GM18502 (cell line): ENCODE measurements around the gene KIR2DL3.
"Not testable (repeated sequence)": the region's sequence is repeated elsewhere in the genome, so short reads cannot be mapped to it uniquely, and the experiment has no call there.

Source experiments
- ATAC-seq: cut with Tn5 transposase; IDR thresholded peaks from one replicate; pipeline ENCODE4 v1.9.1; 2021; ENCODE audit warnings: mild to moderate bottlenecking; ENCODE audit not compliant: unreplicated experiment, poor library complexity

The KIR2DL3 gene

DNA sequence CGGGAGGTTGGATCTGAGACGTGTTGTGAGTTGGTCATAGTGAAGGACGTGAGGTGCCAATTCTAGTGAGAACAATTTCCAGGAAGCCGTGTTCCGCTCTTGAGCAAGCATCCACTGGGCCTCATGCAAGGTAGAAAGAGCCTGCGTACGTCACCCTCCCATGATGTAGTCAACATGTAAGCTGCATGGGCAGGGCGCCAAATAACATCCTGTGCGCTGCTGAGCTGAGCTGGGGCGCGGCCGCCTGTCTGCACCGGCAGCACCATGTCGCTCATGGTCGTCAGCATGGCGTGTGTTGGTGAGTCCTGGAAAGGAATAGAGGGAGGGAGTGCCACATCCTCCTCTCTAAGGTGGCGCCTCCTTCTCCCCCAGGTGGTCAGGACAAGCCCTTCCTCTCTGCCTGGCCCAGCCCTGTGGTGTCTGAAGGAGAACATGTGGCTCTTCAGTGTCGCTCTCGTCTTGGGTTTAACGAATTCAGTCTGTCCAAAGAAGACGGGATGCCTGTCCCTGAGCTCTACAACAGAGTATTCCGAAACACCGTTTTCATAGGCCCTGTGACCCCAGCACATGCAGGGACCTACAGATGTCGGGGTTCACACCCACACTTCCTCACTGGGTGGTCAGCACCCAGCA lies 47.9 kb downstream of the KIR2DL3 start:
- ATAC-seq, result not testable (repeated sequence)

DNA sequence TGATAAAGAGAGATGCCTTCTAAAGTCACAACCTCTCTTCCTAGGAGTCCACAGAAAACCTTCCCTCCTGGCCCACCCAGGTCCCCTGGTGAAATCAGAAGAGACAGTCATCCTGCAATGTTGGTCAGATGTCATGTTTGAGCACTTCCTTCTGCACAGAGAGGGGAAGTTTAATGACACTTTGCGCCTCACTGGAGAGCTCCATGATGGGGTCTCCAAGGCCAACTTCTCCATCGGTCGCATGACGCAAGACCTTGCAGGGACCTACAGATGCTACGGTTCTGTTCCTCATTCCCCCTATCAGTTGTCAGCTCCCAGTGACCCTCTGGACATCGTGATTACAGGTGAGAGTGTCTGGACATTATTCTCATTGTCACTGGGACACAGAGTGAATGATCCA lies 49.8 kb downstream of the KIR2DL3 start:
- ATAC-seq, result not testable (repeated sequence)

GRCh38 chr19:54790711-54791110 lies 52.4 kb downstream of the KIR2DL3 start:
- ATAC-seq, result no peak

- no peak for ATAC-seq
Observed at GRCh38 chr19:54791476-54791875, 53.2 kb downstream of the KIR2DL3 start.

- no peak for ATAC-seq
Observed at GRCh38 chr19:54792814-54793213, 54.5 kb downstream of the KIR2DL3 start.

DNA sequence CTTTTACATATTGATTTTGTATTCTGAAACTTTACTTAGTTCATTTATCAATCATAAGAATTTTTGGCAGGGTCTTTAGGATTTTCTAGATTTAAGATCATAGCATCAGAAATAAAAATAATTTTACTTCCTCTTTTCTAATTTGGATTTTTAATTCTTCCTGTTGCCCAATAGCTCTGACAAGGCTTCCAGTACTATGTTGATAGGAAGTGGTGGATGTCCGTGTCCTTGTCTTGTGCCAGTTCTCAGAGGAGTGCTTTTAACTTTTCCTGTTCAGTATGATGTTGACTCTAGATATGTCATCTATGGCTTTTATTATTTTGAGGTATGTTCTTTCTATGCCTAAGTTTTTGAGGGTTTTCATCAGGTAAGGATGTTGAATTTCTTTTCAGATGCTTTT lies 57.4 kb downstream of the KIR2DL3 start:
- ATAC-seq, result no peak
